ENCODE data around the gene IGSF9.

The IGSF9 gene

DNA sequence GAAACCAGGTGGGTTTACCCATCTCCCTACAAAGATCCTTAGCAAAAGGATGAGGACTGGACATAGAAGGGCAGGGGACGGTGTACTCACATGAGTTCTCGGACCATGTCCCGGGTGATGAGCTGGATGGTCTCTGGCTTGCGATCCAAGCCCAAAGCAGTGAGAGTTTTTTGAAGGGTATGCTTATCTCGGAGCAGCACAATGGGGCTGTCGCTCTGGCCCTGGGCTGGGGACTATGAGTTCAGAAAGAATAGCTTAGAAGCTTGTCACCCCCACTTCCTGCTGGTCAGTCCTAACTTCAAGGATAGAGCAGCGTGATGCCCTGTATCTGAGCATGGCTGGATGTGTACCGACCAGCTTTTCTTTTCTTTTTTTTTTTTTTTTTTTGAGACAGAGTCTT lies 55.0 kb downstream of the IGSF9 start:
- TF ChIP-seq, protein P1, sequence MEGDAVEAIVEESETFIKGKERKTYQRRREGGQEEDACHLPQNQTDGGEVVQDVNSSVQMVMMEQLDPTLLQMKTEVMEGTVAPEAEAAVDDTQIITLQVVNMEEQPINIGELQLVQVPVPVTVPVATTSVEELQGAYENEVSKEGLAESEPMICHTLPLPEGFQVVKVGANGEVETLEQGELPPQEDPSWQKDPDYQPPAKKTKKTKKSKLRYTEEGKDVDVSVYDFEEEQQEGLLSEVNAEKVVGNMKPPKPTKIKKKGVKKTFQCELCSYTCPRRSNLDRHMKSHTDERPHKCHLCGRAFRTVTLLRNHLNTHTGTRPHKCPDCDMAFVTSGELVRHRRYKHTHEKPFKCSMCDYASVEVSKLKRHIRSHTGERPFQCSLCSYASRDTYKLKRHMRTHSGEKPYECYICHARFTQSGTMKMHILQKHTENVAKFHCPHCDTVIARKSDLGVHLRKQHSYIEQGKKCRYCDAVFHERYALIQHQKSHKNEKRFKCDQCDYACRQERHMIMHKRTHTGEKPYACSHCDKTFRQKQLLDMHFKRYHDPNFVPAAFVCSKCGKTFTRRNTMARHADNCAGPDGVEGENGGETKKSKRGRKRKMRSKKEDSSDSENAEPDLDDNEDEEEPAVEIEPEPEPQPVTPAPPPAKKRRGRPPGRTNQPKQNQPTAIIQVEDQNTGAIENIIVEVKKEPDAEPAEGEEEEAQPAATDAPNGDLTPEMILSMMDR (IDR thresholded peaks at IDR 0.05): no peak

GRCh38 chr1:159889821-159890252 lies 55.6 kb downstream of the IGSF9 start:
- TF ChIP-seq, protein P1 (IDR thresholded peaks at IDR 0.05): no peak

DNA sequence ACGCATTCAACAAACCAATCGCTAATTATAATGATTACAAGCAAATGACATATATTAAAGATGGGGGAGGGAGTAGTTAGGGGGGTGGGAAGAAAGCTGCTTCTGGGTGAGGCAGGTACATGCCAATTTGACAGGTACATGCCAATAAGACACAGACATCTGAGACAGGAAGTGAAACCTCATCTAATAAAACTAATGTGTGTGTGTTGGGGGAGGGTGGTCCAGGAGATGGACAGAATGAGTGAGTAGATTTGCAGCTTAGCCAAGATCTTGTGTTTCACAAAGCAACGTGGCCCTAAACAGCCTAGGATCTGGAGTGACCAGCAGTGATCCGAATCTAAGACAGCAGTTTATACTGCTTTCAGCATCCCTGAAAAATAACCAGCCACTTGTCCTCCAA lies 56.2 kb downstream of the IGSF9 start:
- TF ChIP-seq, protein P1 (IDR thresholded peaks at IDR 0.05): no peak

GRCh38 chr1:159884296-159884695 lies 61.1 kb downstream of the IGSF9 start:
- TF ChIP-seq, protein P1 (IDR thresholded peaks at IDR 0.05): no peak

DNA sequence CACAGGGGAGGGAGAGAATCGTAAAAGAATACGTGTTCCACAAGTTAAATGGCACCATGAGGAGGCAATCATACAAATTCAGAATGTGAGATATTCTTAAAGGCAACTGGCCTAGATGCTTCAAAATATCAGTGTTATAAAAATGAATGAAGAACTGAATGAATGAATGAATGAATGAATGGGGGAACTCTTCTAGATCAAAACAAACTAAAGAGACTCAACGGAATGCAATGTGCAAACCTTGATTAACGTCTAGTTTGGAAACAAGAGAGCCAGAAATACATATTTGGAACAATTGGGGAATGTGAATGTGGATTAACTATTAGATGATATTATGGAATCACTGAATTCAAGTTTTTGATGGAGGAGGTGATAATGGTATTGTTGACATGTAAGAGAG lies 62.3 kb downstream of the IGSF9 start:
- TF ChIP-seq, protein P1 (IDR thresholded peaks at IDR 0.05): no peak

DNA sequence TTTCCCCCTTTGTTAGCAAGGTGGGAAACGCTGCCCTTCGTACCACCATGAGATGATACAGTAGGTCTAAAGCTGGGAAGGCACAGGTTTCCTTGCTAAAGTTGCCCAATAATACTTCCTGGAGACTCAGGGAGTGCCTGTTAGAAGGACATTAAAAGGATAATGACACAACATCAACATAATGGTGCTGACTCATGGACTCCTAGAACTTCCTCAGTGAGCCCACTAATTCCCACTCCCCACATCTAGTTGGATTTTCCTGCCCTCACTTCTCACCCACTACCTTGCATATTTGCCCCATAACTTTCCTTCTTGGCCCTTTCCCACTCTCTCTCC lies 62.9 kb downstream of the IGSF9 start:
- TF ChIP-seq, protein P1 (IDR thresholded peaks at IDR 0.05): no peak

- TF ChIP-seq, protein P1 (IDR thresholded peaks at IDR 0.05): no peak
These were observed 63.5 kb downstream of the IGSF9 start for GRCh38 chr1:159881622-159882526.

All from LNCAP (cell line).